ENCODE results near the gene CRYBA1.

- TF ChIP-seq ZNF274 (IDR thresholded peaks at IDR 0.05; ENCODE audit: low read depth, low read length) (no peak), YY1 (IDR thresholded peaks at IDR 0.05; ENCODE audit: insufficient read depth, insufficient read length) (no peak), SUZ12 (IDR thresholded peaks at IDR 0.05; ENCODE audit: extremely low read depth, insufficient read depth, insufficient read length) (no peak)
Measured at GRCh38 chr17:29291163-29291752, 44.6 kb downstream of the CRYBA1 start.

Measured in NT2/D1 (cell line).